Vagina (tissue), 2 donors: Measurements from ENCODE around the gene MTHFD1L. TPM values are rescaled to one million over a fixed set of nuclear protein-coding genes. Genes with fewer than 3 reads are reported as not detected.

Experiments used
- DNase-seq, 2 donors: peaks; one replicate each; pipeline ENCODE4 v3.0.0-alpha.2; 2017; ENCODE audit errors: extremely low spot score in 2 of 2
- H3K27ac ChIP-seq: fragments of 200-600 bp; sonication (generic); one replicate; pipeline ENCODE4 v1.5.1; 2019
- H3K27me3 ChIP-seq: fragments of 200-600 bp; sonication (generic); one replicate; pipeline ENCODE4 v1.5.1; 2019
- H3K36me3 ChIP-seq, 2 donors: fragments of 200-600 bp; sonication (generic); one replicate each; pipeline ENCODE4 v1.5.1; 2017 to 2019
- H3K4me1 ChIP-seq: fragments of 200-600 bp; sonication (generic); one replicate; pipeline ENCODE4 v1.5.1; 2019
- H3K4me3 ChIP-seq, 2 donors: fragments of 200-600 bp; sonication (generic); 1 replicate in 1 of 2; 2 replicates in 1 of 2; pipeline ENCODE4 v1.5.1; 2016 to 2019
- H3K9me3 ChIP-seq: fragments of 200-600 bp; sonication (generic); one replicate; pipeline ENCODE4 v1.5.1; 2019
- POLR2A ChIP-seq, 2 donors: fragments of 450-650 bp; IDR thresholded peaks; one replicate each; pipeline ENCODE4 v1.6.1; 2017; ENCODE audit warnings: antibody characterized with exemption in 2 of 2, mild to moderate bottlenecking in 2 of 2, moderate library complexity in 2 of 2
- POLR2AphosphoS5 ChIP-seq, 2 donors: sonication (generic); formaldehyde crosslinking; IDR thresholded peaks; one replicate each; pipeline ENCODE4 v1.9.0; 2017; ENCODE audit warnings: antibody characterized with exemption in 2 of 2, mild to moderate bottlenecking in 2 of 2, low read depth in 1 of 2; ENCODE audit not compliant: insufficient read depth in 1 of 2
- intact Hi-C: fragments of 100-400 bp; cut with DNase I; formaldehyde crosslinking; loops from one replicate; pipeline ENCODE4 v1.15.1; 2023
- total RNA-seq: library from RNA; depleted of rRNA; stranded (reverse); fragments of >200 nt; gene quantifications from one replicate; pipeline ENCODE4 v1.2.3, GENCODE V29; 2016
- TF ChIP-seq, protein P1 (sequence below), 3 experiments: fragments of 450-650 bp in 2 of 3; fragments of 200-600 bp in 1 of 3; sonication (generic) in 1 of 3; IDR thresholded peaks; one replicate each; pipeline ENCODE4 v1.5.1; 2017 to 2019; ENCODE audit warnings: antibody characterized with exemption in 3 of 3, mild to moderate bottlenecking in 2 of 3, moderate library complexity in 2 of 3

MTHFD1L gene
- total RNA-seq, 1 donor from 2014 or later, result 2.7 TPM

DNA sequence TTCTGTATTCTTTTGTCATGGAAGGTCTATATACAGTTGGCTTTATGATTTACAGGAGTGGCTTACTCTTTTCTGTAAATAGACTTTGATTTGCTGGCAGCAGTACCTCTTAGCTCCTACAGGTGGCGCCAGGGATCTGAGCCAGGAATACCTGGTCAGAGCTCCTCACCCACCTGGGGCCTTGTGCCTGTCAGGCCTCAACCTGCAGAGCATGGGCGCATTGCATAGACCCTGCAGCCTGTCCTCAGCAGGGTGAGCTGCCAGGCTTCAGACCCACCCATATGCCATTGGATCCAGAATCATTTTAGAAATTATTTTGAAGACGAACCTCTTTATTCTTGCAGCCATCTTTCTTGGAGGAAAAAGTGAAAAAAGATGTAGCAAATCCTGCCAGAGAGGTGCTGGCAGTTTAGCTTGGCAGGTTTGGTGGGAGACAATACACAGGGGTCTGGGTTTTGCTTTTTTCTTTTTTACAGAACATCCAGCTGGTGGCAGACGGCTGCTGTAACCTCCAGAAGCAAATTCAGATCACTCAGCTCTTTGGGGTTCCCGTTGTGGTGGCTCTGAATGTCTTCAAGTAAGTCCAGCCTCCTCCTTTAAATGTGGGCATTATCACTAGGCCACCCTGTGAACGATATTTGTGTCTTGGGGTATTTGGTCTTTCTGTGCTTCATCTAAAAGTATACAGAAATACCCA is 149.1 kb downstream of the MTHFD1L start:
- no peak overlapping the region for H3K4me3 ChIP-seq

DNA sequence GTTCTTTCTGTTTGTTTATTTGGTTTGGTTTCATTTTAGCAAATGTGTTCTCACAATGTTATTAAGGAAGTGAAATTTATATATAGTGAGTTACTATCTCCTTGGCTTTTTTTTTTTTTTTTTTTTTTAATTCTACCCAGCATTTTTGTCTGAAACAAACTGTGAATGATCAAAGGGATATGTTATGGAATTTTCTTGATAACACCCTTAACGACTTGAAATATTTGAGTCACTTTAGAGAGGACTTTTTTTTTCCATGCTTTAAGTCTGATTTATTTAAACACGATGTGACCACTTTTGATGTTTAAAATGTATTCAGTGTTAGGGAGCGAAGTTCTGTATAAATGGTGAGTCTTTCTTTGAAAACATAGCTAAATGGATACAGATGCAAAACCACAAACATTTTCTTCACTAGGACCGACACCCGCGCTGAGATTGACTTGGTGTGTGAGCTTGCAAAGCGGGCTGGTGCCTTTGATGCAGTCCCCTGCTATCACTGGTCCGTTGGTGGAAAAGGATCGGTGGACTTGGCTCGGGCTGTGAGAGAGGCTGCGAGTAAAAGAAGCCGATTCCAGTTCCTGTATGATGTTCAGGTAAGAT is 149.7 kb downstream of the MTHFD1L start:
- intact Hi-C loops, result loop anchor here (5.0 kb wide), 1 partner anchor 307 kb away; no protein-coding TSS in a partner anchor
- no peak overlapping the region for H3K4me3 ChIP-seq
- H3K4me1 ChIP-seq, result no peaks in the 10 kb centered on the region
- H3K36me3 ChIP-seq, result no peaks in the 10 kb centered on the region
- no peaks in the 10 kb centered on the region for H3K27me3 ChIP-seq
- TF ChIP-seq POLR2AphosphoS5 (IDR thresholded peaks at IDR 0.05; ENCODE audit: insufficient read depth in 1 of 2, low read depth in 1 of 2), result no peak
- H3K9me3 ChIP-seq, result no peaks in the 10 kb centered on the region
- DNase-seq, result no peak
- H3K27ac ChIP-seq, result no peak overlapping the region

More for the DNA sequence above, 149.1 kb downstream of the MTHFD1L start:
- no peak for DNase-seq
- no peaks in the 10 kb centered on the region for H3K36me3 ChIP-seq
- no peaks in the 10 kb centered on the region for H3K4me1 ChIP-seq
- no peaks in the 10 kb centered on the region for H3K27me3 ChIP-seq
- intact Hi-C loops, result loop anchor here (5.0 kb wide), 1 partner anchor 308 kb away; no protein-coding TSS in a partner anchor
- no peaks in the 10 kb centered on the region for H3K9me3 ChIP-seq
- H3K27ac ChIP-seq, result no peak overlapping the region
- no peak for TF ChIP-seq POLR2A (IDR thresholded peaks at IDR 0.05)
- TF ChIP-seq, protein P1, sequence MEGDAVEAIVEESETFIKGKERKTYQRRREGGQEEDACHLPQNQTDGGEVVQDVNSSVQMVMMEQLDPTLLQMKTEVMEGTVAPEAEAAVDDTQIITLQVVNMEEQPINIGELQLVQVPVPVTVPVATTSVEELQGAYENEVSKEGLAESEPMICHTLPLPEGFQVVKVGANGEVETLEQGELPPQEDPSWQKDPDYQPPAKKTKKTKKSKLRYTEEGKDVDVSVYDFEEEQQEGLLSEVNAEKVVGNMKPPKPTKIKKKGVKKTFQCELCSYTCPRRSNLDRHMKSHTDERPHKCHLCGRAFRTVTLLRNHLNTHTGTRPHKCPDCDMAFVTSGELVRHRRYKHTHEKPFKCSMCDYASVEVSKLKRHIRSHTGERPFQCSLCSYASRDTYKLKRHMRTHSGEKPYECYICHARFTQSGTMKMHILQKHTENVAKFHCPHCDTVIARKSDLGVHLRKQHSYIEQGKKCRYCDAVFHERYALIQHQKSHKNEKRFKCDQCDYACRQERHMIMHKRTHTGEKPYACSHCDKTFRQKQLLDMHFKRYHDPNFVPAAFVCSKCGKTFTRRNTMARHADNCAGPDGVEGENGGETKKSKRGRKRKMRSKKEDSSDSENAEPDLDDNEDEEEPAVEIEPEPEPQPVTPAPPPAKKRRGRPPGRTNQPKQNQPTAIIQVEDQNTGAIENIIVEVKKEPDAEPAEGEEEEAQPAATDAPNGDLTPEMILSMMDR (IDR thresholded peaks at IDR 0.05), result peak; percentile 57 to 97 (median 94)

- no peak overlapping the region for H3K27ac ChIP-seq
- no peaks in the 10 kb centered on the region for H3K9me3 ChIP-seq
- H3K4me3 ChIP-seq, result no peak overlapping the region
- no peaks in the 10 kb centered on the region for H3K27me3 ChIP-seq
- H3K4me1 ChIP-seq, result no peaks in the 10 kb centered on the region
- TF ChIP-seq POLR2AphosphoS5 (IDR thresholded peaks at IDR 0.05; ENCODE audit: insufficient read depth in 1 of 2, low read depth in 1 of 2), result no peak
- no peak for TF ChIP-seq POLR2A (IDR thresholded peaks at IDR 0.05)
- TF ChIP-seq, protein P1 (IDR thresholded peaks at IDR 0.05), result no peak
- intact Hi-C loops, result loop anchor here (5.0 kb wide), 1 partner anchor 306 kb away; no protein-coding TSS in a partner anchor
- no peaks in the 10 kb centered on the region for H3K36me3 ChIP-seq
- DNase-seq, result no peak
Measured at GRCh38 chr6:151016107-151016506, 150.6 kb downstream of the MTHFD1L start.

- H3K9me3 ChIP-seq, result no peaks in the 10 kb centered on the region
- DNase-seq, result no peak
- TF ChIP-seq, protein P1 (IDR thresholded peaks at IDR 0.05), result no peak
- intact Hi-C loops, result loop anchor here (5.0 kb wide), 1 partner anchor 304 kb away; no protein-coding TSS in a partner anchor
- H3K27ac ChIP-seq, result no peak overlapping the region
- H3K36me3 ChIP-seq, result no peaks in the 10 kb centered on the region
- H3K27me3 ChIP-seq, result no peaks in the 10 kb centered on the region
- H3K4me3 ChIP-seq, result no peak overlapping the region
- H3K4me1 ChIP-seq, result no peaks in the 10 kb centered on the region
Measured at GRCh38 chr6:151018046-151018445, 152.5 kb downstream of the MTHFD1L start.

- no peaks in the 10 kb centered on the region for H3K4me1 ChIP-seq
- intact Hi-C loops, result loop anchor here (5.0 kb wide), 1 partner anchor 303 kb away; no protein-coding TSS in a partner anchor
- no peaks in the 10 kb centered on the region for H3K36me3 ChIP-seq
- H3K4me3 ChIP-seq, result no peak overlapping the region
- DNase-seq, result no peak
- H3K27ac ChIP-seq, result no peak overlapping the region
- TF ChIP-seq POLR2AphosphoS5 (IDR thresholded peaks at IDR 0.05; ENCODE audit: insufficient read depth in 1 of 2, low read depth in 1 of 2) (no peak), POLR2A (IDR thresholded peaks at IDR 0.05) (no peak)
- TF ChIP-seq, protein P1 (IDR thresholded peaks at IDR 0.05), result no peak
- no peaks in the 10 kb centered on the region for H3K9me3 ChIP-seq
- H3K27me3 ChIP-seq, result no peaks in the 10 kb centered on the region
Measured at GRCh38 chr6:151018911-151019782, 153.6 kb downstream of the MTHFD1L start.
